Activated CD8-positive, alpha-beta T cell treated with anti-CD3 and anti-CD28 coated beads for 36 hours (primary cell): ENCODE measurements around the gene PTPRN2. TPM values are rescaled to one million over a fixed set of nuclear protein-coding genes. Genes with fewer than 3 reads are reported as not detected.
"Not testable (repeated sequence)": the region's sequence is repeated elsewhere in the genome, so short reads cannot be mapped to it uniquely, and the experiment has no call there.

Experiments
- ATAC-seq: fragments of 200-7000 bp; cut with Tn5 transposase; one replicate; pipeline ENCODE4 v1.10.0; 2021; ENCODE audit warnings: mild to moderate bottlenecking, moderate library complexity
- CTCF ChIA-PET: fragments of 350-600 bp; sonication (Branson Sonifier 250); formaldehyde crosslinking; loops from one replicate; lab custom pipeline; 2021; ENCODE audit warnings: antibody characterized with exemption; lab: Charles Lee
- POLR2A ChIA-PET: fragments of 350-600 bp; sonication (Branson Sonifier 250); formaldehyde crosslinking; loops from one replicate; lab custom pipeline; 2021; ENCODE audit warnings: antibody characterized with exemption; lab: Charles Lee
- DNase-seq: peaks from one replicate; pipeline ENCODE4 v3.0.0-alpha.2; 2020
- H3K27ac Mint-ChIP-seq: one replicate; pipeline ENCODE4 v1.8.0; 2021; ENCODE audit warnings: mild to moderate bottlenecking, mixed read lengths
- H3K27me3 Mint-ChIP-seq: one replicate; pipeline ENCODE4 v1.8.0; 2021; ENCODE audit warnings: mixed read lengths
- H3K36me3 Mint-ChIP-seq: one replicate; pipeline ENCODE4 v1.8.0; 2021; ENCODE audit warnings: low read depth, mixed read lengths
- H3K4me1 Mint-ChIP-seq: one replicate; pipeline ENCODE4 v1.8.0; 2021; ENCODE audit warnings: low read depth, mixed read lengths
- H3K4me3 Mint-ChIP-seq: one replicate; pipeline ENCODE4 v1.8.0; 2021; ENCODE audit warnings: mild to moderate bottlenecking, moderate library complexity, mixed read lengths
- H3K9me3 Mint-ChIP-seq: one replicate; pipeline ENCODE4 v1.8.0; 2021; ENCODE audit warnings: mixed read lengths
- intact Hi-C: fragments of 100-400 bp; cut with micrococcal nuclease; formaldehyde crosslinking; loops from one replicate; pipeline ENCODE4 v1.10.0; 2022
- total RNA-seq, 2 experiments: library from RNA; stranded (reverse); gene quantifications; one replicate each; pipeline ENCODE4 v1.2.3, GENCODE V29; 2021
- TF ChIP-seq, protein P1 (sequence below): fragments of 200-600 bp; IDR thresholded peaks from one replicate; pipeline ENCODE4 v1.8.0; 2022; ENCODE audit warnings: antibody characterized with exemption, mild to moderate bottlenecking

PTPRN2 gene
- total RNA-seq, 2 experiments from 2014 or later: 0.49 to 0.65 TPM

DNA sequence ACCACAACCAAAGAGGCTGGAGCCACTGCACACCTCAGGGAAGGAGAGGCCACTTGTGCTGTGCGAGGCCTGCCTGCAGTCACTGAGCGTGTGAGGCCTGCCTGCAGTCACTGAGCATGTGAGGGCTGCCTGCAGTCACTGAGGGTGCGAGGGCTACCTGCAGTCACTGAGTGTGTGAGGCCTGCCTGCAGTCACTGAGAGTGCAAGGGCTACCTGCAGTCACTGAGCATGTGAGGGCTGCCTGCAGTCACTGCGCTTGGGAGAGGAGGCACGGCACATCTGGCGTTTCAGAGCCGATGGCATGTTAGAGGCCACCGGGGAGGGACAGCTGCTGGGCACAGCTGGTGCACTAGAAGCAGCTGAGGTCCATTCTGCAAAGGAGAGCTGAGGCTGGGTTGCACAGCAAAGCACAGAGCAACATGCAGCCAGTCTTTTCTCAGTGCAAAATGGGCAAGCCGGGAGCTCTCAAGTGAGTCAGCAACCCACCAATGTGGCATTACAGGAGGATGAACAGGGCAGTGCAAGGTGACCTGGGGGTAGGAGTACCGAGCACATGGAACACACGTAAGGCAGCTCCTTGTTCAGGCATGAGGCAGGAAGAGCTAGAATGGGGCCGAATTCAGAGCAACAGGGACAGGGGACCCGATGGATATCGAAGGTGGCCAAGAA is 540.1 kb downstream of the PTPRN2 start:
- intact Hi-C loops: no loop called here
- no peaks in the 10 kb centered on the region for H3K27me3 Mint-ChIP-seq
- no peak overlapping the region for H3K27ac Mint-ChIP-seq
- no peaks in the 10 kb centered on the region for H3K4me1 Mint-ChIP-seq
- CTCF ChIA-PET: no interaction called here
- ATAC-seq (no peak), DNase-seq (no peak)
- POLR2A ChIA-PET: no interaction called here
- H3K36me3 Mint-ChIP-seq: no peaks in the 10 kb centered on the region
- H3K9me3 Mint-ChIP-seq: no peaks in the 10 kb centered on the region
- H3K4me3 Mint-ChIP-seq: no peak overlapping the region
- TF ChIP-seq, protein P1, sequence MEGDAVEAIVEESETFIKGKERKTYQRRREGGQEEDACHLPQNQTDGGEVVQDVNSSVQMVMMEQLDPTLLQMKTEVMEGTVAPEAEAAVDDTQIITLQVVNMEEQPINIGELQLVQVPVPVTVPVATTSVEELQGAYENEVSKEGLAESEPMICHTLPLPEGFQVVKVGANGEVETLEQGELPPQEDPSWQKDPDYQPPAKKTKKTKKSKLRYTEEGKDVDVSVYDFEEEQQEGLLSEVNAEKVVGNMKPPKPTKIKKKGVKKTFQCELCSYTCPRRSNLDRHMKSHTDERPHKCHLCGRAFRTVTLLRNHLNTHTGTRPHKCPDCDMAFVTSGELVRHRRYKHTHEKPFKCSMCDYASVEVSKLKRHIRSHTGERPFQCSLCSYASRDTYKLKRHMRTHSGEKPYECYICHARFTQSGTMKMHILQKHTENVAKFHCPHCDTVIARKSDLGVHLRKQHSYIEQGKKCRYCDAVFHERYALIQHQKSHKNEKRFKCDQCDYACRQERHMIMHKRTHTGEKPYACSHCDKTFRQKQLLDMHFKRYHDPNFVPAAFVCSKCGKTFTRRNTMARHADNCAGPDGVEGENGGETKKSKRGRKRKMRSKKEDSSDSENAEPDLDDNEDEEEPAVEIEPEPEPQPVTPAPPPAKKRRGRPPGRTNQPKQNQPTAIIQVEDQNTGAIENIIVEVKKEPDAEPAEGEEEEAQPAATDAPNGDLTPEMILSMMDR: no peak

DNA sequence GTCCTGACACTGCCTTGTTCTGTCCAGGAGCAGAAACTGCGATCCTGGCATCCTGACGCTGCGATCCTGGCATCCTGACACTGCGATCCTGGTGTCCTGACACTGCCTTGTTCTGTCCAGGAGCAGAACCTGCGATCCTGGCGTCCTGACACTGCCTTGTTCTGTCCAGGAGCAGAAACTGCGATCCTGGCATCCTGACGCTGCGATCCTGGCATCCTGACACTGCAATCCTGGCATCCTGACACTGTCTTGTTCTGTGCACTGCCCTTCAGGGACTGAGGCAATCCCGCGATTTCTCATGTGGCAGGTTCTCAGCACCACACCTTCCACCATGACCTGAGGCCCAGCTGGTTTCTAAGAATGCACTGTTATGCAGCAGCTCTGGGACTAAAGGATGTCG is 541.4 kb downstream of the PTPRN2 start:
- POLR2A ChIA-PET, H3K36me3 Mint-ChIP-seq, ATAC-seq, H3K4me1 Mint-ChIP-seq, H3K27ac Mint-ChIP-seq, intact Hi-C loops, DNase-seq, H3K9me3 Mint-ChIP-seq, H3K27me3 Mint-ChIP-seq, H3K4me3 Mint-ChIP-seq, CTCF ChIA-PET: not testable (repeated sequence)

DNA sequence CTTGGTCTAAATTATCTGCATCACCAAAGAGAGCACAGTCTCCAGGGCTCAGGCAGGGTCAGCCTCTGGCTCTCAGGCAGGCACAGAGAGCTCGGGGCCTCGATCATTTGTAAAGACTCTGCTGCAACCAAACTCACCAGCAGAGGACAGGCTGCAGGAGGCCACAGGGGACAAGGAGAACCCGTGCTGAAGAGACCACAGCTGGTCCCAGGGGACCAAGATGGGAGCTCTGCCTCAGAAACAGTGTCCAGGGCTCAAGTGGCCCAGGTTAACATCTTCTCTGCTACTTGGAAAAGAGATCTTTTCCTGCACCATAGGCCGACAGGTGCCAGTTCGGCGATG is 543.2 kb downstream of the PTPRN2 start:
- peaks cover 9% of the 10 kb centered on the region for H3K9me3 Mint-ChIP-seq
- intact Hi-C loops: no loop called here
- H3K27ac Mint-ChIP-seq: no peak overlapping the region
- ATAC-seq (no peak), DNase-seq (no peak)
- ChIA-PET POLR2A (no interaction called here), CTCF (no interaction called here)
- H3K27me3 Mint-ChIP-seq: no peaks in the 10 kb centered on the region
- H3K4me1 Mint-ChIP-seq: no peaks in the 10 kb centered on the region
- no peak overlapping the region for H3K4me3 Mint-ChIP-seq
- TF ChIP-seq, protein P1: no peak
- H3K36me3 Mint-ChIP-seq: no peaks in the 10 kb centered on the region

DNA sequence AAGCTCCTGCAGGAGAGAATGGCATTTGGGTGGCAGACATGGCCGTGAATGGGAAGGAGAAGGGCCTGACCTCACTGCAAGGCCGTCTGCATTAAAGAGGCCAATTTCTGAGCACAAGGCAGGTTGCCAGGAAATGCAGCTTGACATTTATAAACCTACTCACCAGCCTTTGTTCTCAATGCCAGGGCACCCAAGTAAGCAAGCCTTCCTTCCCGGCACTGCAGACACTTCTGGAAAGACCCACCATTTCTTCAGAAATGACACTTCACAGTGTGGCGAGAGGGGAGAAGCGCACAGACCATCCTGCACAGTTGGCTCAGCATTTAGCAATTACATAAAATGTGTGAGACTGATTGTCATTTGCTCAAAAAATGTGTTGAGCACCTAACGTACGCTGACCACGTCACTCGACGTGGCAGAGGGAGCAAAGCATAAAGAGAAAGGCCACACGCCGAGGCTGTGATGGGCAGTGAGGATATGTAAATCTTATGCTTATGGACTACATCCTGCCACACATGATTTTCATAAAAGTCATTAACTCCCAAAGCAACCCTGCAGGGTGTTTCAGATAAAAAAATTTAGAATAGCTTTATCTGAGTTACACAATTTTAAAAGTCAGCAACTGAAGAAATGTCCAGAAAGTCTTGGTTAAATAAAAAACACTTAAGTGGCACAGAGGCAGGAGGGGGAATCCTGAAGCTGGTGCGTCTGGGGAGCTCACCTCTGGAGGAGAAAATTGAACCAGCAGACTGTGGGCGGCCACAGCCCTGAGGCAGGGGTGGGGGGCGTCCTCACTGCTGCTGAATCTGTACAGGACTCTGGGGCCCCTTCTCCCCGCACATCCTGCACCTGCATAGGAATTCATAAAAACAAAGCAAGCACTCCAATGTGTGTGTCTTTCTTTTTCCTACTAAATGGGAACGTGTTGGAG is 543.8 kb downstream of the PTPRN2 start:
- intact Hi-C loops: no loop called here
- Mint-ChIP-seq H3K9me3 (peaks cover 15% of the 10 kb centered on the region), H3K27ac (no peak overlapping the region), H3K4me1 (no peaks in the 10 kb centered on the region), H3K4me3 (no peak overlapping the region), H3K27me3 (no peaks in the 10 kb centered on the region), H3K36me3 (no peaks in the 10 kb centered on the region)
- CTCF ChIA-PET: no interaction called here
- POLR2A ChIA-PET: no interaction called here
- ATAC-seq: no peak
- TF ChIP-seq, protein P1: no peak
- DNase-seq: no peak

DNA sequence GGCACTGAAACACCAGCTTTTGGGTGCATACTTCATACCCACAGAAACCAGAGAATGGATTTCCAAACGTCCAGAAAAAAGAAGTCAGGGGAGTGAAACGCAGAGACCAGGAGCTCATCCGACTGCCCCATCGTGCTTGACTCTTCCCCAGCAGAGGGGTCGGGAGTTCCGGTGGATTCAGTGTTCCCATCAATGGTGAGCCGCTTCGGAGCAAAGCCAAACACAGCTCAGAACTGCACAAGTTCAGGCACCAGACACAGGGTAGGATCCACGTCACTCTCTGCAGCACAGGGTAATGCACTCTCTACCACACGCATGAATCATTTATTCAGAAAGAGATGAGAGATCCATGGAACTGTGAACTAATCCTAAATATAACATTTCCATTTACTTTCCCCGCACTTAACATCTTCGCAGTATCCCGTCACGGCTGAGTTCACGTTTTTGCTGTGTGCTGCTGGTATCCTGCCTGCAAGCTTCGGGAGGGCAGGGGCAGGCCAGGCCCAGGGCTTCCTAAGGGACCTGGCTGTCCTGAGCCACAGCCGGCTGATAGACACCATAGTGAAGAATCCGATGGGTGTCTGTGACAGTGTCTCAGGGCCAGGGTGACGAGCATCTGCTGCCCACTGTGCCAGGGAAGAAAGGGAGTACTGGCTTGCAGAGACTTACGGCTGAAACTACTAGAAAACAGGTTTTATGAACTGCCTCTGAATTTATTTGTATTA is 545.3 kb downstream of the PTPRN2 start:
- Mint-ChIP-seq H3K4me3 (no peak overlapping the region), H3K4me1 (no peaks in the 10 kb centered on the region), H3K27me3 (no peaks in the 10 kb centered on the region), H3K9me3 (peaks cover 19% of the 10 kb centered on the region), H3K36me3 (no peaks in the 10 kb centered on the region), H3K27ac (no peak overlapping the region)
- intact Hi-C loops: no loop called here
- TF ChIP-seq, protein P1: no peak
- ATAC-seq (no peak), DNase-seq (no peak)
- CTCF ChIA-PET: no interaction called here
- POLR2A ChIA-PET: no interaction called here
